ENCODE results near the gene TP53AIP1. TPM values are rescaled to one million over a fixed set of nuclear protein-coding genes. Genes with fewer than 3 reads are reported as not detected.

TP53AIP1 gene
- total and polyA plus RNA-seq, 9 of the 15 experiments (the other 6 are each of a cell fraction or from before 2014, with no cell fraction given), result not detected

DNA sequence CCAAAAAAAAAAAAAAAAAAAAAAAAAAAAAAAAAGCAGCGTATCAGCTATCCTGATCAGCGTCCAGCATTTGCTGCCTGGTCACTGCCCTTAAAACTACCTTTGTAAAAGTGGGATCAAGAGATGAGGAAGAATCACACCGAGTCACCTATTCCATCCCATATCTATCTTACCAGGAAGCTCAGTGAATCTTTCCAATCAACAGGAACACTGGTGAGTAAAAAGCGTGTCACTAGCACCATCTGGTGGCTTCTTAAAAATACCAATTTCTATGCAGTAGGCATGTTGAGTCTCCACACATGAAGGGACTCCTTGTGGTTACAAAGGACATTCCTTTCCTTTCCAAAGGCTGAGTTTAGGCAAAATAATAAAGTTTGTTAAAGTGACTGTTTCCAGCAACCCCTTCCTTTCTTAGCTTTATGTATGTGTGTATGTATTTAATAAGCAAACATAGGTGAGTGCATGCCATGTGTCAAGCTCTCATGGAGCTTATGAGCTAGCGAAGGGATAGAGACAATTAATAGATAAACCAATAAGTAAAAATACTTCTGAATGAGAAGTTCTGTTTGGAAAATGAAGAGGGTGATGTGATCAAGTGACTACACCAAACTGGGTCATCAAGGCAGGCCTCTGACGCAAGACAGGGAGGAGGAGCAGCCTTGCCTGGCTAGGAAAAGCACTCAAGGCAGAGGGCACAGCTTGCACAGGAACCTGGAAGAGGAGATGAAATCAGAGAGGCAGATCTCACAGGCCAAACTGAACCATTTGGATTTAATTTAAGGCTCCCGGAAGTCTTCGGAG lies 13.9 kb upstream of the TP53AIP1 start:
- Histone ChIP-seq H3K4me3 (no peak overlapping the region), H3K9me3 (replicated peaks; ENCODE audit: control insufficient read depth, insufficient read depth, low read depth, low read length) (no peaks in the 10 kb centered on the region), H3K9ac (ENCODE audit: insufficient read depth in 1 of 2, low read depth in 2 of 2, low read length in 2 of 2) (no peak overlapping the region), H3K36me3 (ENCODE audit: control insufficient read depth, insufficient read depth, low read length) (no peaks in the 10 kb centered on the region), H3K4me2 (ENCODE audit: insufficient read depth, low read length) (no peak overlapping the region), H4K20me1 (replicated peaks; ENCODE audit: control insufficient read depth, insufficient read depth, low read length) (no peaks in the 10 kb centered on the region), H3K9me1 (ENCODE audit: control insufficient read depth, insufficient read depth, low read length) (no peaks in the 10 kb centered on the region), H3K4me1 (replicated peaks in 1 of 2; ENCODE audit: control insufficient read depth in 2 of 2, insufficient read depth in 2 of 2, low read length in 2 of 2) (no peaks in the 10 kb centered on the region), H2AFZ (ENCODE audit: low read depth, low read length) (no peak overlapping the region), H3K27me3 (ENCODE audit: control insufficient read depth in 2 of 2, insufficient read depth in 2 of 2, low read length in 2 of 2) (peaks cover 0 to 4% of the 10 kb centered on the region in 2 experiments; a peak in 2 of 5 replicates), H3K79me2 (ENCODE audit: control insufficient read depth, insufficient read depth, low read length) (no peaks in the 10 kb centered on the region), H3K27ac (ENCODE audit: extremely low read depth, low read depth, low read length) (no peak overlapping the region)
- POLR2A ChIA-PET, result interaction anchor here (1.3 kb wide), 1 partner anchor 72 kb away, joined by 4 read pairs; no protein-coding TSS in a partner anchor
- ATAC-seq (peak; percentile 91), FAIRE-seq (peak; percentile 91), DNase-seq (ENCODE audit: extremely low read depth in 1 of 4, low spot score in 3 of 4) (peak; percentile 38 to 59 (median 46))
- BruUV-seq (replicated peaks), result no TSS peak
- WGBS (ENCODE audit: insufficient coverage, low coverage, missing lambda C conversion rate), result under 1% methylated on average over 7 of the region's 8 CpGs
- CTCF ChIA-PET (ENCODE audit: low intra/inter-chr PET ratio), result interaction anchor here (0.6 to 2.6 kb wide), 5 partner anchors 72 to 925 kb away, joined by 3 to 23 read pairs (median 3); no protein-coding TSS in a partner anchor
- in situ Hi-C loops (cut with MboI) (loop anchor here (5.0 kb wide), 1 partner anchor 79 kb away; no protein-coding TSS in a partner anchor), intact Hi-C loops (cut with micrococcal nuclease) (loop anchor here (1.0 to 10.0 kb wide), 4 partner anchors 72 to 922 kb away; no protein-coding TSS in a partner anchor)
- TF ChIP-seq, protein P1, sequence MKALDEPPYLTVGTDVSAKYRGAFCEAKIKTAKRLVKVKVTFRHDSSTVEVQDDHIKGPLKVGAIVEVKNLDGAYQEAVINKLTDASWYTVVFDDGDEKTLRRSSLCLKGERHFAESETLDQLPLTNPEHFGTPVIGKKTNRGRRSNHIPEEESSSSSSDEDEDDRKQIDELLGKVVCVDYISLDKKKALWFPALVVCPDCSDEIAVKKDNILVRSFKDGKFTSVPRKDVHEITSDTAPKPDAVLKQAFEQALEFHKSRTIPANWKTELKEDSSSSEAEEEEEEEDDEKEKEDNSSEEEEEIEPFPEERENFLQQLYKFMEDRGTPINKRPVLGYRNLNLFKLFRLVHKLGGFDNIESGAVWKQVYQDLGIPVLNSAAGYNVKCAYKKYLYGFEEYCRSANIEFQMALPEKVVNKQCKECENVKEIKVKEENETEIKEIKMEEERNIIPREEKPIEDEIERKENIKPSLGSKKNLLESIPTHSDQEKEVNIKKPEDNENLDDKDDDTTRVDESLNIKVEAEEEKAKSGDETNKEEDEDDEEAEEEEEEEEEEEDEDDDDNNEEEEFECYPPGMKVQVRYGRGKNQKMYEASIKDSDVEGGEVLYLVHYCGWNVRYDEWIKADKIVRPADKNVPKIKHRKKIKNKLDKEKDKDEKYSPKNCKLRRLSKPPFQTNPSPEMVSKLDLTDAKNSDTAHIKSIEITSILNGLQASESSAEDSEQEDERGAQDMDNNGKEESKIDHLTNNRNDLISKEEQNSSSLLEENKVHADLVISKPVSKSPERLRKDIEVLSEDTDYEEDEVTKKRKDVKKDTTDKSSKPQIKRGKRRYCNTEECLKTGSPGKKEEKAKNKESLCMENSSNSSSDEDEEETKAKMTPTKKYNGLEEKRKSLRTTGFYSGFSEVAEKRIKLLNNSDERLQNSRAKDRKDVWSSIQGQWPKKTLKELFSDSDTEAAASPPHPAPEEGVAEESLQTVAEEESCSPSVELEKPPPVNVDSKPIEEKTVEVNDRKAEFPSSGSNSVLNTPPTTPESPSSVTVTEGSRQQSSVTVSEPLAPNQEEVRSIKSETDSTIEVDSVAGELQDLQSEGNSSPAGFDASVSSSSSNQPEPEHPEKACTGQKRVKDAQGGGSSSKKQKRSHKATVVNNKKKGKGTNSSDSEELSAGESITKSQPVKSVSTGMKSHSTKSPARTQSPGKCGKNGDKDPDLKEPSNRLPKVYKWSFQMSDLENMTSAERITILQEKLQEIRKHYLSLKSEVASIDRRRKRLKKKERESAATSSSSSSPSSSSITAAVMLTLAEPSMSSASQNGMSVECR (CRISPR knock-in tag; IDR thresholded peaks at IDR 0.05), result no peak
- TF ChIP-seq EZH2 (IDR thresholded peaks at IDR 0.05; ENCODE audit: borderline replicate concordance, low read depth, low read length) (no peak), HNRNPK (IDR thresholded peaks at IDR 0.05; ENCODE audit: low read depth, low read length, poor library complexity, severe bottlenecking) (no peak), ZNF133 (CRISPR knock-in tag; IDR thresholded peaks at IDR 0.05) (no peak), BCL6 (CRISPR knock-in tag; IDR thresholded peaks at IDR 0.05) (no peak), SMARCE1 (IDR thresholded peaks at IDR 0.05) (no peak), YBX1 (IDR thresholded peaks at IDR 0.05) (no peak), PRPF4 (IDR thresholded peaks at IDR 0.05; ENCODE audit: insufficient read depth, low read depth, low read length, poor library complexity, severe bottlenecking) (no peak), SMC3 (conservative IDR thresholded peaks at IDR 0.05; ENCODE audit: insufficient read depth, low read depth, low read length) (peak; percentile 62)
- TF ChIP-seq, protein P2, sequence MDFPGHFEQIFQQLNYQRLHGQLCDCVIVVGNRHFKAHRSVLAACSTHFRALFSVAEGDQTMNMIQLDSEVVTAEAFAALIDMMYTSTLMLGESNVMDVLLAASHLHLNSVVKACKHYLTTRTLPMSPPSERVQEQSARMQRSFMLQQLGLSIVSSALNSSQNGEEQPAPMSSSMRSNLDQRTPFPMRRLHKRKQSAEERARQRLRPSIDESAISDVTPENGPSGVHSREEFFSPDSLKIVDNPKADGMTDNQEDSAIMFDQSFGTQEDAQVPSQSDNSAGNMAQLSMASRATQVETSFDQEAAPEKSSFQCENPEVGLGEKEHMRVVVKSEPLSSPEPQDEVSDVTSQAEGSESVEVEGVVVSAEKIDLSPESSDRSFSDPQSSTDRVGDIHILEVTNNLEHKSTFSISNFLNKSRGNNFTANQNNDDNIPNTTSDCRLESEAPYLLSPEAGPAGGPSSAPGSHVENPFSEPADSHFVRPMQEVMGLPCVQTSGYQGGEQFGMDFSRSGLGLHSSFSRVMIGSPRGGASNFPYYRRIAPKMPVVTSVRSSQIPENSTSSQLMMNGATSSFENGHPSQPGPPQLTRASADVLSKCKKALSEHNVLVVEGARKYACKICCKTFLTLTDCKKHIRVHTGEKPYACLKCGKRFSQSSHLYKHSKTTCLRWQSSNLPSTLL (IDR thresholded peaks at IDR 0.05), result no peak
- TF ChIP-seq, protein P3, sequence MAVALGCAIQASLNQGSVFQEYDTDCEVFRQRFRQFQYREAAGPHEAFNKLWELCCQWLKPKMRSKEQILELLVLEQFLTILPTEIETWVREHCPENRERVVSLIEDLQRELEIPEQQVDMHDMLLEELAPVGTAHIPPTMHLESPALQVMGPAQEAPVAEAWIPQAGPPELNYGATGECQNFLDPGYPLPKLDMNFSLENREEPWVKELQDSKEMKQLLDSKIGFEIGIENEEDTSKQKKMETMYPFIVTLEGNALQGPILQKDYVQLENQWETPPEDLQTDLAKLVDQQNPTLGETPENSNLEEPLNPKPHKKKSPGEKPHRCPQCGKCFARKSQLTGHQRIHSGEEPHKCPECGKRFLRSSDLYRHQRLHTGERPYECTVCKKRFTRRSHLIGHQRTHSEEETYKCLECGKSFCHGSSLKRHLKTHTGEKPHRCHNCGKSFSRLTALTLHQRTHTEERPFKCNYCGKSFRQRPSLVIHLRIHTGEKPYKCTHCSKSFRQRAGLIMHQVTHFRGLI (CRISPR knock-in tag; IDR thresholded peaks at IDR 0.05), result no peak
- TF ChIP-seq, protein P4, sequence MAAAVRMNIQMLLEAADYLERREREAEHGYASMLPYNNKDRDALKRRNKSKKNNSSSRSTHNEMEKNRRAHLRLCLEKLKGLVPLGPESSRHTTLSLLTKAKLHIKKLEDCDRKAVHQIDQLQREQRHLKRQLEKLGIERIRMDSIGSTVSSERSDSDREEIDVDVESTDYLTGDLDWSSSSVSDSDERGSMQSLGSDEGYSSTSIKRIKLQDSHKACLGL (CRISPR knock-in tag; IDR thresholded peaks at IDR 0.05; ENCODE audit: borderline replicate concordance, poor library complexity, severe bottlenecking), result no peak

All from K562 (cell line).